HG02759 (cell line): ENCODE measurements around the gene CTNS.

Experiments
- ATAC-seq: cut with Tn5 transposase; IDR thresholded peaks from one replicate; pipeline ENCODE4 v1.9.1; 2021; ENCODE audit warnings: mild to moderate bottlenecking, moderate library complexity; ENCODE audit not compliant: unreplicated experiment

The CTNS gene

DNA sequence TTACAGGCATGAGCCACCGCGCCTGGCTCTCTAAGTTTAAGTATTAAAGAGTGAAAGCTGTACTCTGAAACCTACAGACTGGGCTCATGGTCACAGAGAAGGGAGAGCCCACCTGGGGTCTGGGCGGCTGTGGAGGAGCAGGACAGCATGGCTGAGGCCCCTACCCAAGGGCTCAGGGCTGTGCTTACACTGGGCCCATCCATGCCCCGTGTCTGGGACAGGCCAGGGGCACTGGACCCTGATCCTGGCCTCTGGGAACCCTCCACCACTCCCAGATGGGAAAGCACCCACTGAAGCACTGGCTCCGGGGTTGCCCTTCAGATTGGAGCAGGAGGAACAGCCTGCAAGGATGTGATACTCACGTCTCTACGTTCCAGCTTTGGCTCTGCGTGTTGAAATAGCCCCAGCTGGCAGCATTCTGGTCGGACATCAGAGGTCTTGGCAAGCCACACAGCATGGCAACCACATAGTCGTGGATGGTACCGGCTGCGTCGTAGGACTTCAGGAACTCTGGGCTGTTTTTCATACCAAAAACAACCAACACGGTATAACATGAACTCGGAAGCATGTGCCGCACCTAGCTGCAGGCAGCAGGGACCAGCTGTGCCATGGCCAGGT lies 13.5 kb upstream of the CTNS start:
- no peak for ATAC-seq

GRCh38 chr17:3626831-3627768 lies 9.5 kb upstream of the CTNS start:
- no peak for ATAC-seq

DNA sequence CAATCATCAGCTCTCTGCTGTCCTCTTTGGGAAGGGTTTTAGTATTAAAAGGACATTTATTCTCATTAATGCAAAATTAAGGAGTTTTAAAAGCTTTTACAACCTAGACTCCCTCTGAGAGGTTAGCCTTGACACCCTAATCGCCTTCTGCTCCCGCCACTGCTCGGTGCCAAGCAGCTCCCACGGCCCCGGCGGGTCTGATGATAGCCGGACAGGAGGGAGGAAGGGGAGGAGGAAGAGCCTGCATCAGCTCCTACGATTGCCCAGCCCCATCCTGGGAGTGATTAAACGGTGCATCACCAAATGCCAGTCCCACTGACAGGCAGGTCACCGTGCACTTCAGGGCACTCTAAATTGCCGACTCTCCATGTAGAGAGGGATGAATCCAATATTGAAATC lies 8.8 kb upstream of the CTNS start:
- ATAC-seq, result no peak

- ATAC-seq, result no peak
Measured at GRCh38 chr17:3630781-3631180, 5.8 kb upstream of the CTNS start.

- ATAC-seq, result no peak
Measured at GRCh38 chr17:3632287-3632686, 4.3 kb upstream of the CTNS start.

- no peak for ATAC-seq
Measured at GRCh38 chr17:3635474-3636153, 946 bp upstream of the CTNS start.

DNA sequence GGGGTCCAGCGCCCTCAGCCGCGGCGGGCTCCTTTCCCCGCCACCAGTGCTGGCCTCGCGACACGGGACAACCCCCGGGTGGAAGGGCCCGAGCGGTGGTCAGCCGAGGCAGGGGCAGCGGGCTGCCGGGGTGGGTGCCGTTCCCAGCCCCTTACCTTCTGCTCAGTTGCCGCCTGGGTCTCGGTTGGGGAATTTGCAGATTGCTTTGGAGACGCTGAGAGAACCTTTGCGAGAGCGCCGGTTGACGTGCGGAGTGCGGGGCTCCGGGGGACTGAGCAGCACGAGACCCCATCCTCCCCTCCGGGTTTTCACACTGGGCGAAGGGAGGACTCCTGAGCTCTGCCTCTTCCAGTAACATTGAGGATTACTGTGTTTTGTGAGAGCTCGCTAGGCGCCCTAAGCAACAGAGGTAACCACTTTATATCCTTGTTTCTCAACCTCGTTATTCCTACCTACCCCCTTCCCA lies 381 bp downstream of the CTNS start:
- ATAC-seq, result peak; percentile 14

GRCh38 chr17:3639981-3640596 lies 3.5 kb downstream of the CTNS start:
- no peak for ATAC-seq

- ATAC-seq, result no peak
Measured at GRCh38 chr17:3641014-3641413, 4.5 kb downstream of the CTNS start.

DNA sequence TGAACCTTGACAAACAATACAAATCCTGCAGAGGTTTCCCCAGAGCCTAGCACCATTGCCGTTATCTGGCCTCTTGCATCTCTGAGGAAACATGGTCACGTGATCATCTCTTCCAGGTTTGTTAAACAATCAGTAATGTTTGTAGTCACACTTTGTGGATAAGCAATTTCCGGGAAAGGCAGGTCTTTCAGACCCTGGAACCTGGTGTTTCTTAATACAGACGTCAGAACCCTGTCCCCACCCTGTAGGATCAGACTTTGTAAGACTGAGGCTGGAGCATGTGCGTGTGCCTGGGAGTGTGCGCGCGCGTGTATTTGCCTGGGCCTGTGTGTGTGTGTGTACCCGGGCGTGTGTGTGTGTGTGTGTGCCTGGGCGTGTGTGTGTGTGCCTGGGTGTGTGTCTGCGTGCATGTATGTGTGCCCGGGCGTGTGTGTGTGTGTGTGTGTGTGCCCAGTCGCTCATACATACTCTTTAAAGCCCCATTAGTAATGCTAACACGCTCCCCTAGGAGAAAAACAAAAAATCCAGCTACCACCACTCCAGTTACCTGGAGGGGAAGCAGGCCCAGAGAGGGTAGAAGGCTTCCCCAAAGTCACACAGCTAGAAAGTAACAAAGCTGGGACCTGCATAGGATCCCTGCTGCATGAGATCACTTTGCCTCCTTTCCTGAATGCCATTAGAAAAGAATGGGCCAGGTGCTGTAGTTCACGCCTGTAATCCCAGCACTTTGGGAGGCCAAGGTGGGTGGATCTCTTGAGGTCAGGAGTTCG lies 5.3 kb downstream of the CTNS start:
- ATAC-seq, result no peak

- ATAC-seq, result no peak
Measured at GRCh38 chr17:3643889-3644349, 7.4 kb downstream of the CTNS start.

GRCh38 chr17:3645310-3645709 lies 8.8 kb downstream of the CTNS start:
- no peak for ATAC-seq

GRCh38 chr17:3647251-3647650 lies 10.7 kb downstream of the CTNS start:
- no peak for ATAC-seq

DNA sequence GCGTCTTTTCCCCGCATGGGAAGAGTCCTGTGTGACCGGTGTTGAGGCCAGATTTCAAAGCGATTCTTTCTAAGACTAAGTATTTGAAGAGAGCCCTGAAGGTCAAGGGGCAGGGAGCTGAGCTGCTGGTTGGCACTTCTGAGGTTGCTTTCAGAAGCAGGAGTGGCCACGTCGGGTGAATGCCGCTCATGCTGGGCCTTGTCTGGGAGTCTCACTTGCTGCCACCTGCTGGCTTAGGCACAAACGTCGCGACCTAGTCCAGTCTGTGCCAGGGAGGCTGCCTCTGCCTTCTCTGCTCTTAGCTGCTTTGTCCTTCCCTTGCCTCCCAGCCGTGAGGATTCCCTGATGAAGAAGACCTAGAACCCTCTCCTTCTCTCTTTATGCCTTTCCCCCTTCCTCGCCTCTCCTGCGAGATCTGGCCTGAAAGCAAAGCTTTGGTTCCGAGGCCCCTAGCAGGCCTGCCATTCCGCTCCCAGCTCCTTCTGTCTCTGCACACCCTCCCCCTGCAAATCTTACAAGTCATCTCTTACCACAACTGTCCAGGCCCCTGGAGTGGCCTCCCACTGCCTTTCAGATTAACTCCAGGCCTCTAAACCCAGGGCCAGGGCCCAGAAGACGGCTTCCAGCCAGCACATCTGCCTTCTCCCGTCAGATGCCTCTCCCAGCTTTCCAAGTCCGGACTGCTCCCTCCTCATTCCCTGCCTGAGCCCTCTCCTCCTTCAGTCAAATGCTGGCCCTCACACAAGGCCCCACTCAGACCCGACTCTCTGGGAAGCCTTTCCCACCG lies 11.4 kb downstream of the CTNS start:
- ATAC-seq, result no peak

DNA sequence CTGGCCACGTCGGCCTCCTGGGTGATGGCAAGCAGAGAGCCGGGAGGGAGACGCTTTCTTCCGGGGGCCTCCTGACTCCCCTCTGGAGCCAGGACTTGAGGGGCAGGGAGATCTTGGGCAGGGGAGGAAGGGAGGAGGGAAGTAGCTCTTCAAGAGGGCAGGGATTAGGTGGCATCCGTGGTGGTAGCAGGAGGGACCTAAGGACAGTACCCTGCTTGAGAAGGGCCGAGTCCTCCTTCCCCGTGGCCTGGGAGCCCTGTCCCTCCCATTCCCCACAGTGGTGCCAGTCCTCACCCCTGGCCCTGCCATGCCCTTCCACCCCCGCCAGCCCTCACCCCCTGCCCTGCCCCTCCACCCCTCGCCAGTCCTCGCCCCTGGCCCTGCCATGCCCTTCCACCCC lies 19.2 kb downstream of the CTNS start:
- ATAC-seq, result no peak

DNA sequence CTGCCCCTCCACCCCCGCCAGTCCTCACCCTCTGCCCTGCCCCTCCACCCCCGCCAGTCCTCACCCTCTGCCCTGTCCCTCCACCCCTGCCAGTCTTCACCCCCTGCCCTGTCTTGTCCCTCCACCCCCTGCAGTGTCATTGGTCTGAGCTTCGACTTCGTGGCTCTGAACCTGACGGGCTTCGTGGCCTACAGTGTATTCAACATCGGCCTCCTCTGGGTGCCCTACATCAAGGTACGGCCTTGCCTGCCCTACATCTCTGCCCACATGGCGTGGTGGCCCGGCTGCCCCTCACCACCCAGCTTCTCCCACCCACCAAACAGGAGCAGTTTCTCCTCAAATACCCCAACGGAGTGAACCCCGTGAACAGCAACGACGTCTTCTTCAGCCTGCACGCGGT lies 19.8 kb downstream of the CTNS start:
- ATAC-seq, result no peak

DNA sequence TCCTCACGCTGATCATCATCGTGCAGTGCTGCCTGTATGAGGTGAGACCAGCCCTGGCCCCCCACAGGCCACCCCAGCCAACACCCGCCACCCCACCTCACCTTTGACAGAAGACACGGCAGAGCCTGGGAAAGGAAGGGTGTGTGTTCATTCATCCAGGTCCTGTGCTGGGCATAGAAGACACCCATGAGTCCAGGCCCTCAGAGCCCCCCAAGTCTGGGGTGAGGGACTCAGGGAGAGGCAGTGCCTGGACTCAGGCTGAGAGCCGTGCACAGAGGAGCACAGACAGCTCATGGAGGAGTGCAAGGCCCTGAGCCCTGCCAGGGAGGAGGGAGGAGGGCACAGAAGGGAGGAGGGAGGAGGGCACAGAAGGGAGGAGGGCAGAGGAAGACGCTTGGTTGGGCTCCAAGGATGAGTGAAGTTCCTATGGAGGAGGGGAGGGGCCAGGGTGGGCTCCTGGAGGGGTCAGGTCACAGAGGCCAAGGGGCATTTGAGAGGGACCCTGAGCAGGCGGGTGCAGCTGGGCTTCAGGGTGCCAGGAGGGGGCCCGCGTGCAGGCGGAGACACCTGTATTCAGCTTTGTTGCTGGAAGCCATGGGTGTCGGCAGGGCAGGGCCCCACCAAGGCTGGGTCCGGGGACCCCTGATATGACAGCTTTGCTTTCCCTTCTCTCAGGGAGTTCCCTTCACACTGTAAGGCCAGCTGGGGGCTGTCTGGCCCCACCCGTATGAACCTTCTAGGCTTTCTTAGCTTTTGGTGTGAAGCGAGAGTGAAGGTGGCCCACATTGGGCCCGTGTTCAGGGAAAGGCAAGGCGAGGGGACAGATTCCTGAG lies 20.4 kb downstream of the CTNS start:
- no peak for ATAC-seq

DNA sequence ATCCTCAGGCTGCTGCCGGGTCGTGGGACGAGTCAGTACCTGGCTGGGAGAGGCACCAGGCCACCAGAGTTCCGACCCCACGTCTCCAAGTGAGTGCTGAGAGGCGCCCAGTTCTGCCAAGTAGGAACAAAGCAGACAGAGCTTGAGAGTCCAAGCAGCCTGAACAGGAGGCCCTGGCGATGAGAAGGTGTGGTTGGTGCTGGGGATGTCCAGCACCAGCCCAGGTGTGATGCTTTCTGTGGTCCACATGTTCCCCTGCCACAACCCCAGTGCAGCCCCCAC lies 21.0 kb downstream of the CTNS start:
- no peak for ATAC-seq
